Right atrium auricular region (tissue), 2 donors: ENCODE results near the gene ZNF774. TPM values are rescaled to one million over a fixed set of nuclear protein-coding genes. Genes with fewer than 3 reads are reported as not detected.

ENCODE experiments used
- DNase-seq: peaks from one replicate; pipeline ENCODE4 v3.0.0-alpha.2; 2019; ENCODE audit warnings: low spot score
- H3K27ac ChIP-seq, 2 donors: fragments of 200-600 bp; sonication (generic); 1 replicate in 1 of 2; 2 replicates in 1 of 2; pipeline ENCODE4 v1.5.1; 2016 to 2019
- H3K27me3 ChIP-seq, 2 donors: fragments of 200-600 bp; sonication (generic); one replicate each; pipeline versions ENCODE4 v1.5.1 to v1.6.0; 2017 to 2019
- H3K36me3 ChIP-seq: fragments of 200-600 bp; sonication (generic); one replicate; pipeline ENCODE4 v1.5.1; 2016
- H3K4me1 ChIP-seq, 2 donors: fragments of 200-600 bp; sonication (generic); one replicate each; pipeline versions ENCODE4 v1.5.1 to v1.6.0; 2017 to 2019
- H3K4me3 ChIP-seq, 2 donors: fragments of 200-600 bp; sonication (generic); 1 replicate in 1 of 2; 2 replicates in 1 of 2; pipeline ENCODE4 v1.5.1; 2017 to 2019; ENCODE audit warnings: mild to moderate bottlenecking in 1 of 2, moderate library complexity in 1 of 2
- H3K9me3 ChIP-seq, 2 donors: fragments of 200-600 bp; sonication (generic); one replicate each; pipeline ENCODE4 v1.5.1; 2019
- CTCF ChIP-seq, 2 donors: fragments of 200-600 bp; sonication (generic); IDR thresholded peaks; one replicate each; pipeline ENCODE4 v1.5.1; 2019; ENCODE audit warnings: antibody characterized with exemption in 2 of 2
- total RNA-seq, 2 donors: library from RNA; depleted of rRNA; stranded (reverse); fragments of >200 nt; gene quantifications; one replicate each; pipeline ENCODE4 v1.1.0, GENCODE V29; 2016

Gene ZNF774
- total RNA-seq, 2 donors from 2014 or later, result 3.7 to 4.3 TPM

- Histone ChIP-seq H3K27ac (peak overlapping the region; percentile 37 to 55), H3K27me3 (no peaks in the 10 kb centered on the region), H3K36me3 (no peaks in the 10 kb centered on the region), H3K4me1 (peaks cover 0 to 10% of the 10 kb centered on the region in 2 donors), H3K9me3 (no peaks in the 10 kb centered on the region), H3K4me3 (no peak overlapping the region)
- DNase-seq, result no peak
- TF ChIP-seq CTCF (IDR thresholded peaks at IDR 0.05), result no peak
Observed at GRCh38 chr15:90367576-90367975, 15.5 kb downstream of the ZNF774 start.

GRCh38 chr15:90375071-90375470, 23.0 kb downstream of the ZNF774 start:
- TF ChIP-seq CTCF (IDR thresholded peaks at IDR 0.05), result no peak
- peaks cover 0 to 8% of the 10 kb centered on the region in 2 donors for H3K9me3 ChIP-seq
- no peak for DNase-seq

GRCh38 chr15:90376789-90377188, 24.7 kb downstream of the ZNF774 start:
- Histone ChIP-seq H3K9me3 (peaks cover 0 to 8% of the 10 kb centered on the region in 2 donors), H3K4me3 (no peak overlapping the region), H3K27ac (peak overlapping the region in 1 of 2 donors; percentile 35), H3K27me3 (no peaks in the 10 kb centered on the region), H3K4me1 (no peaks in the 10 kb centered on the region), H3K36me3 (no peaks in the 10 kb centered on the region)
- no peak for DNase-seq
- no peak for TF ChIP-seq CTCF (IDR thresholded peaks at IDR 0.05)

More at GRCh38 chr15:90375071-90375470, 23.0 kb downstream of the ZNF774 start:
- Histone ChIP-seq H3K36me3 (no peaks in the 10 kb centered on the region), H3K4me1 (no peaks in the 10 kb centered on the region), H3K4me3 (no peak overlapping the region), H3K27me3 (no peaks in the 10 kb centered on the region), H3K27ac (no peak overlapping the region)

GRCh38 chr15:90379263-90379662, 27.2 kb downstream of the ZNF774 start:
- DNase-seq, result no peak
- H3K4me1 ChIP-seq, result no peaks in the 10 kb centered on the region
- H3K4me3 ChIP-seq, result no peak overlapping the region
- H3K36me3 ChIP-seq, result no peaks in the 10 kb centered on the region
- no peak for TF ChIP-seq CTCF (IDR thresholded peaks at IDR 0.05)
- no peaks in the 10 kb centered on the region for H3K27me3 ChIP-seq
- H3K9me3 ChIP-seq, result peaks cover 0 to 8% of the 10 kb centered on the region in 2 donors
- H3K27ac ChIP-seq, result no peak overlapping the region

GRCh38 chr15:90381515-90381914, 29.4 kb downstream of the ZNF774 start:
- Histone ChIP-seq H3K4me3 (no peak overlapping the region), H3K27ac (no peak overlapping the region), H3K9me3 (peaks cover 0 to 8% of the 10 kb centered on the region in 2 donors), H3K36me3 (no peaks in the 10 kb centered on the region), H3K27me3 (no peaks in the 10 kb centered on the region), H3K4me1 (no peaks in the 10 kb centered on the region)
- TF ChIP-seq CTCF (IDR thresholded peaks at IDR 0.05), result no peak
- no peak for DNase-seq

- Histone ChIP-seq H3K27me3 (no peaks in the 10 kb centered on the region), H3K9me3 (peaks cover 0 to 8% of the 10 kb centered on the region in 2 donors), H3K36me3 (no peaks in the 10 kb centered on the region), H3K4me3 (no peak overlapping the region), H3K4me1 (no peaks in the 10 kb centered on the region), H3K27ac (no peak overlapping the region)
- no peak for TF ChIP-seq CTCF (IDR thresholded peaks at IDR 0.05)
- no peak for DNase-seq
Observed at GRCh38 chr15:90382320-90382719, 30.2 kb downstream of the ZNF774 start.
